Heart left ventricle (tissue), 13 donors: ENCODE data around the gene MRGPRX2.

Experiments
- POLR2A ChIP-seq, 2 donors: fragments of 450-650 bp; IDR thresholded peaks; one replicate each; pipeline ENCODE4 v1.6.1; 2017; ENCODE audit warnings: antibody characterized with exemption in 2 of 2, mild to moderate bottlenecking in 2 of 2, moderate library complexity in 2 of 2
- TF ChIP-seq, protein P1 (sequence below), 12 donors: fragments of 200-600 bp; sonication (generic) in 4 of 12; IDR thresholded peaks; one replicate each; pipeline versions ENCODE4 v1.5.0 to v1.8.0; 2018 to 2022; ENCODE audit warnings: antibody characterized with exemption in 12 of 12, mild to moderate bottlenecking in 5 of 12
- donor health status: ischemic (EF 13 %, LVEDD 7.1; RV severe dilation, severe dysfunction).
- donor health status: DM: no; HTN: yes; CAD: no.
- donor health status: DM: no; HTN: no; CAD: no.
- donor health status: ischemic (EF 25% LVEDD 6.9; RV normal size, moderate dysfunction).
- donor health status: ischemic (EF 25% LVEDD 5.7; RV mildly dilated, moderate dysfunction).
- donor health status: ischemic (EF 35%, LVEDD 5.7; RV mildly dilated, moderate dysfunction).
- donor health status: nonischemic (EF 11% LVEDD 7.7; RV severe dilation, severe dysfunction).
- donor health status: DM: yes; HTN: yes; CAD: no.
- donor health status: PGD.
- donor health status: ischemic (EF 29% LVEDD 5.4; RV normal size, mild dysfunction).
- donor health status: nonischemic (EF 23%, LVEDD 6.1; RV moderate dilation, normal function).

DNA sequence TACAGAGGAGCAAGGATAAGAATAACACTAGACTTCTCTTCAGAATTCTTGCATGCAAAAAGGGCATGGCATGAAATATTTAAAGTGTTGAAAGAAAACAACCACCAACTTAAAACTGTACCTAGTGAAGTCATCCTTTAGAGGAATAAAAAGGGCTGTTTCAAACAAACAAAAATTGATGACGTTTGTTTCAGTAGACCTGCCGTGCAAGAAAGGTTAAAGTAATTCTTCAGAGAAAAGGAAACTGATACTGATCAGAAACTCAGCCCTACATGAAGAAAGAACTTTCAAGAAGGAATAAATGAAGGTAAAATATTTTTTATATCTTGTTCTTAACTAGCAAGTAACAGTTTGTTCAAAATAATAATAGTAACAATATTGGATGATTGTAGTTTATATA, 27.5 kb downstream of the MRGPRX2 start:
- TF ChIP-seq, protein P1, sequence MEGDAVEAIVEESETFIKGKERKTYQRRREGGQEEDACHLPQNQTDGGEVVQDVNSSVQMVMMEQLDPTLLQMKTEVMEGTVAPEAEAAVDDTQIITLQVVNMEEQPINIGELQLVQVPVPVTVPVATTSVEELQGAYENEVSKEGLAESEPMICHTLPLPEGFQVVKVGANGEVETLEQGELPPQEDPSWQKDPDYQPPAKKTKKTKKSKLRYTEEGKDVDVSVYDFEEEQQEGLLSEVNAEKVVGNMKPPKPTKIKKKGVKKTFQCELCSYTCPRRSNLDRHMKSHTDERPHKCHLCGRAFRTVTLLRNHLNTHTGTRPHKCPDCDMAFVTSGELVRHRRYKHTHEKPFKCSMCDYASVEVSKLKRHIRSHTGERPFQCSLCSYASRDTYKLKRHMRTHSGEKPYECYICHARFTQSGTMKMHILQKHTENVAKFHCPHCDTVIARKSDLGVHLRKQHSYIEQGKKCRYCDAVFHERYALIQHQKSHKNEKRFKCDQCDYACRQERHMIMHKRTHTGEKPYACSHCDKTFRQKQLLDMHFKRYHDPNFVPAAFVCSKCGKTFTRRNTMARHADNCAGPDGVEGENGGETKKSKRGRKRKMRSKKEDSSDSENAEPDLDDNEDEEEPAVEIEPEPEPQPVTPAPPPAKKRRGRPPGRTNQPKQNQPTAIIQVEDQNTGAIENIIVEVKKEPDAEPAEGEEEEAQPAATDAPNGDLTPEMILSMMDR (IDR thresholded peaks at IDR 0.05): no peak
- TF ChIP-seq POLR2A (IDR thresholded peaks at IDR 0.05): no peak
